Measurements from ENCODE around the gene PWWP2A. TPM values are rescaled to one million over a fixed set of nuclear protein-coding genes. Genes with fewer than 3 reads are reported as not detected.

The PWWP2A gene
- total RNA-seq, 1 experiment from 2014 or later, result 61.1 TPM

GRCh38 chr5:160064995-160065614 lies 54.1 kb downstream of the PWWP2A start (continued):
- TF ChIP-seq ATF6 (CRISPR knock-in tag; IDR thresholded peaks at IDR 0.05), result no peak
- TF ChIP-seq USF1 (CRISPR knock-in tag; IDR thresholded peaks at IDR 0.05), result no peak
- TF ChIP-seq JAZF1 (CRISPR knock-in tag; IDR thresholded peaks at IDR 0.05), result no peak
- TF ChIP-seq CREB1 (CRISPR knock-in tag; IDR thresholded peaks at IDR 0.05), result no peak
- no peak for TF ChIP-seq MXD4 (CRISPR knock-in tag; IDR thresholded peaks at IDR 0.05; ENCODE audit: borderline replicate concordance)
- no peak for TF ChIP-seq SMAD4 (CRISPR knock-in tag; IDR thresholded peaks at IDR 0.05)
- no peak for TF ChIP-seq NFE2L1 (CRISPR knock-in tag; IDR thresholded peaks at IDR 0.05)
- TF ChIP-seq ZNF423 (CRISPR knock-in tag; IDR thresholded peaks at IDR 0.05), result no peak
- no peak for TF ChIP-seq JUN (CRISPR knock-in tag; IDR thresholded peaks at IDR 0.05)
- no peak for TF ChIP-seq FOXJ3 (CRISPR knock-in tag; IDR thresholded peaks at IDR 0.05; ENCODE audit: borderline replicate concordance)
- no peak for TF ChIP-seq ZSCAN18 (CRISPR knock-in tag; IDR thresholded peaks at IDR 0.05)
- TF ChIP-seq TEAD1 (CRISPR knock-in tag; IDR thresholded peaks at IDR 0.05), result no peak
- no peak for TF ChIP-seq ZNF281 (CRISPR knock-in tag; IDR thresholded peaks at IDR 0.05)

- H3K4me1 Mint-ChIP-seq, result peaks cover 22% of the 10 kb centered on the region
- peak overlapping the region; percentile 6; the same call in 1 of the 2 replicates for H3K27ac Mint-ChIP-seq
- no peaks in the 10 kb centered on the region for H3K27me3 Mint-ChIP-seq (ENCODE audit: low read depth)
- no peaks in the 10 kb centered on the region for H3K9me3 Mint-ChIP-seq
- H3K36me3 Mint-ChIP-seq, result peaks cover 18% of the 10 kb centered on the region
- ChIA-PET CTCF (no interaction called here), POLR2A (interaction anchor here (1.1 kb wide), 1 partner anchor 9 kb away, joined by 3 read pairs; no protein-coding TSS in a partner anchor)
- H3K4me3 Mint-ChIP-seq, result no peak overlapping the region
- no peak for DNase-seq (ENCODE audit: low spot score)
- no peak for ATAC-seq
- no peak for TF ChIP-seq PRRX2 (CRISPR knock-in tag; IDR thresholded peaks at IDR 0.05)
- no peak for TF ChIP-seq SOX15 (CRISPR knock-in tag; IDR thresholded peaks at IDR 0.05)
- no peak for TF ChIP-seq E2F4 (CRISPR knock-in tag; IDR thresholded peaks at IDR 0.05; ENCODE audit: borderline replicate concordance, low read depth)
- TF ChIP-seq FOXP1 (CRISPR knock-in tag; IDR thresholded peaks at IDR 0.05; ENCODE audit: borderline replicate concordance), result no peak
- no peak for TF ChIP-seq HMGXB4 (CRISPR knock-in tag; IDR thresholded peaks at IDR 0.05)
- TF ChIP-seq USF2 (CRISPR knock-in tag; IDR thresholded peaks at IDR 0.05), result no peak
- TF ChIP-seq ZNF396 (CRISPR knock-in tag; IDR thresholded peaks at IDR 0.05; ENCODE audit: borderline replicate concordance), result no peak
- TF ChIP-seq TCF7 (CRISPR knock-in tag; IDR thresholded peaks at IDR 0.05; ENCODE audit: low read depth), result no peak
- no peak for TF ChIP-seq ZNF263 (CRISPR knock-in tag; IDR thresholded peaks at IDR 0.05; ENCODE audit: low read depth)
- no peak for TF ChIP-seq ZNF425 (CRISPR knock-in tag; conservative IDR thresholded peaks at IDR 0.05)
- TF ChIP-seq GABPB1 (CRISPR knock-in tag; IDR thresholded peaks at IDR 0.05), result no peak
These were observed 54.8 kb downstream of the PWWP2A start for GRCh38 chr5:160064417-160064810.

Measured in WTC11 (cell line).